PC-9 (cell line): Measurements from ENCODE around the gene NPIPA2.
"Not testable (repeated sequence)": the region's sequence is repeated elsewhere in the genome, so short reads cannot be mapped to it uniquely, and the experiment has no call there.

Experiments used
- EZH2 ChIP-seq: fragments of 200-600 bp; sonication (generic); IDR thresholded peaks from 2 replicates; pipeline ENCODE4 v1.8.0; 2017; ENCODE audit warnings: antibody characterized with exemption, low read depth
- TF ChIP-seq, protein P1 (sequence below): fragments of 200-600 bp; sonication (generic); conservative IDR thresholded peaks from 2 replicates; pipeline ENCODE4 v1.6.1; 2017; ENCODE audit warnings: mixed run types, antibody characterized with exemption, mild to moderate bottlenecking, moderate library complexity

DNA sequence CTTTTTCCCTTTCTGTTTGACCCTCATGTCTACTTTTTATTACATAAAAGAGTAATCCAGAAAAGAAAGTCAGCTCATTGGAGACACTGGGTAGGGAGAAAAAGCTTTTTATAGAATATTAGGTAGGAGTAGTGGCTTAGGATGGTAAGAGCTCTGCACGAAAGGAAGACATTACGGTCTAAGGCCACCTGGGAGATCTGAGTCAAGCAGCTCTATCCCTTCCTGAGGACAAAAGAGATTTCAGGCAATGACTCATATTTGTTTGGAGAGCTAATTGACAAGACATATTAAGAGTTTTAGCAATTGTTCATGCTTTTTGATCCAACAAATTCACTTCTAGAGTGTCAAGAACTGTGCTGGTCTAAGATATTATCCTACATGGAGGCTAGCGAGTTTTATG is 71.6 kb downstream of the NPIPA2 start:
- TF ChIP-seq, protein P1, sequence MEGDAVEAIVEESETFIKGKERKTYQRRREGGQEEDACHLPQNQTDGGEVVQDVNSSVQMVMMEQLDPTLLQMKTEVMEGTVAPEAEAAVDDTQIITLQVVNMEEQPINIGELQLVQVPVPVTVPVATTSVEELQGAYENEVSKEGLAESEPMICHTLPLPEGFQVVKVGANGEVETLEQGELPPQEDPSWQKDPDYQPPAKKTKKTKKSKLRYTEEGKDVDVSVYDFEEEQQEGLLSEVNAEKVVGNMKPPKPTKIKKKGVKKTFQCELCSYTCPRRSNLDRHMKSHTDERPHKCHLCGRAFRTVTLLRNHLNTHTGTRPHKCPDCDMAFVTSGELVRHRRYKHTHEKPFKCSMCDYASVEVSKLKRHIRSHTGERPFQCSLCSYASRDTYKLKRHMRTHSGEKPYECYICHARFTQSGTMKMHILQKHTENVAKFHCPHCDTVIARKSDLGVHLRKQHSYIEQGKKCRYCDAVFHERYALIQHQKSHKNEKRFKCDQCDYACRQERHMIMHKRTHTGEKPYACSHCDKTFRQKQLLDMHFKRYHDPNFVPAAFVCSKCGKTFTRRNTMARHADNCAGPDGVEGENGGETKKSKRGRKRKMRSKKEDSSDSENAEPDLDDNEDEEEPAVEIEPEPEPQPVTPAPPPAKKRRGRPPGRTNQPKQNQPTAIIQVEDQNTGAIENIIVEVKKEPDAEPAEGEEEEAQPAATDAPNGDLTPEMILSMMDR, result not testable (repeated sequence)
- TF ChIP-seq EZH2, result not testable (repeated sequence)
